ENCODE measurements around the gene TPP2. TPM values are rescaled to one million over a fixed set of nuclear protein-coding genes. Genes with fewer than 3 reads are reported as not detected.

The TPP2 gene
- polyA plus RNA-seq, 6 donors from 2014 or later = 11.8 to 29.0 (median 27.1) TPM

DNA sequence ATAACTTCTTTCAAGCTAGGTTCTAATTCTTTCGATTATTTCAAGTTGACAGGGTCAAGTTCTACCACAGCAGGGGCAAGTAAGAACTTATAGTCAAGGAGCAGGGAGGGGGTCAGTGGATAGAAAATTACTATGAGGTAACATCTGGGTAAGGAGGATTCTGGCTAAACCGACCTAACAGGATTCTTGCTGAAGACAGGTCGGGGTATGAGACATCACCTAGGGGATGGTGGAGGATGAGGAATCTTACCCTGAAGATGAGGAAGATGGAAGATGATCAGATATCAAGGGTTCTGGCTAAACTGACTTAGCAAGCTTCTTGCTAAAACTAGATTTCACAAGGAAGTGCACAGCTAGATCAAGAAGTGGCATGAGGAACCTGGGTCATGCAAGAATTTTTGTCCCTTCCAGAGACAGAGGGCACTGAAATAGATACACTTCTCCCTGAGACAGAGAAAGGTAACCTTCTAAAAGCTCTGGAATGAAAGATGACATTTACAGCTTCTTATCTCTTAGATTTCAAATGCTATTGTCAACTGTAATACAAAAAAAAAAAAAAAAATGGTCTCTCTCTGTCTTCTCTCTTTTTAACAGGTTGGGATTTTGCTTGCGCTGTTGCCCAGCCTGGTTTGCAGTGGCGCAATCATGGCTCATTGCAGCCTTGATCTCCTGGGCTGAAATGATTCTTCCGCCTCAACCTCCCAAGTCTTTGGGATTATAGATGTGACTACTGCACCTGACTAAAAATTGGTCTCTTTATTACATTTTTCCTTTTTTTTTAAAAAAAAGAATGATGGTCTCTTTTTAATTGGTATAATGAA, 107.7 kb downstream of the TPP2 start:
- Mint-ChIP-seq H3K27ac (no peak overlapping the region), H3K4me1 (no peaks in the 10 kb centered on the region), H3K4me3 (no peak overlapping the region), H3K27me3 (peaks cover 10 to 29% (median 22%) of the 10 kb centered on the region in 3 donors), H3K36me3 (no peaks in the 10 kb centered on the region), H3K9me3 (peaks cover 5 to 12% (median 6%) of the 10 kb centered on the region in 7 donors)
- ATAC-seq (ENCODE audit: low read depth in 2 of 2) (no peak), DNase-seq (no peak)

DNA sequence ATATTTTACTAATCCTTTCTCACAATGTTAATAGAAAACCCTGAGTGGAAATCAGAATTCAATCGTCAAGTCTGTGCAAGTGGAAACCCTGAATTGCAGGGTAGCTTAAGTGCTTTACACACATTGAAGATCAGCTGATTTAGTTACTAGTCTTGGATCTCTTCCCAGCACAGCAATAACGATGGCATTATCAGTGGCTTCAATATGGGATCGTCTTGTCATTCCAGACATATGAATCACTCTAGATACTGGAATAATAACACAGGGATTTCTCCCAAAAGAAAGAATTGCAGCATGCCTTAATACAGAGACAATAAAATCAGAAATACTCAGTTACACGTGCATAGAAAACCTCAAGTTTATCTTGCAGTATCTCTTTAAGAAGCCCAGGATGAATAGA, 110.7 kb downstream of the TPP2 start:
- no peak overlapping the region for H3K4me3 Mint-ChIP-seq
- no peaks in the 10 kb centered on the region for H3K36me3 Mint-ChIP-seq
- peaks cover 10 to 34% (median 21%) of the 10 kb centered on the region in 3 donors for H3K27me3 Mint-ChIP-seq
- H3K9me3 Mint-ChIP-seq = peaks cover 5 to 12% (median 7%) of the 10 kb centered on the region in 7 donors
- no peak overlapping the region for H3K27ac Mint-ChIP-seq
- ATAC-seq (ENCODE audit: low read depth in 2 of 2) (no peak), DNase-seq (no peak)
- no peaks in the 10 kb centered on the region for H3K4me1 Mint-ChIP-seq

DNA sequence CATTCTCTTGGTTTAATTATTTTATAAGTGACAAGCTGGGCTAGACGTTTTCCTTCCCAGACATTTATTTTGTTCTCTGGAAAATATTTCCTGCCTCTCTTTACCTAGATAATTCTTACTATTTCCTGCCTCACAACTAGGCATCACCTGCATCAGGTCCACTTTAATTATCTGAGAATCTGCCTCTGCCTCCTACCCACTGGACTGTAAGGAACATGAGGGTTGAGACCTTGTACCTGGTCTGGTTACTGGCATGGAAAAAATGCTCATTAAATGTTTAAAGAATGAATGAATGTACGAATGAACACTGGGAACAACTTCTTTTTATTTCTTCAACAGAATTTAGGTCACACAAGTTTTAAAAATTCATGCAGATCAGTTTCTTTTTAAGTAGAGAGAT, 111.4 kb downstream of the TPP2 start:
- DNase-seq = no peak
- Mint-ChIP-seq H3K4me3 (no peak overlapping the region), H3K9me3 (peaks cover 5 to 12% (median 7%) of the 10 kb centered on the region in 7 donors), H3K36me3 (no peaks in the 10 kb centered on the region), H3K27ac (no peak overlapping the region), H3K4me1 (no peaks in the 10 kb centered on the region), H3K27me3 (peaks cover 8 to 31% (median 21%) of the 10 kb centered on the region in 3 donors)
- no peak for ATAC-seq (ENCODE audit: low read depth in 2 of 2)

DNA sequence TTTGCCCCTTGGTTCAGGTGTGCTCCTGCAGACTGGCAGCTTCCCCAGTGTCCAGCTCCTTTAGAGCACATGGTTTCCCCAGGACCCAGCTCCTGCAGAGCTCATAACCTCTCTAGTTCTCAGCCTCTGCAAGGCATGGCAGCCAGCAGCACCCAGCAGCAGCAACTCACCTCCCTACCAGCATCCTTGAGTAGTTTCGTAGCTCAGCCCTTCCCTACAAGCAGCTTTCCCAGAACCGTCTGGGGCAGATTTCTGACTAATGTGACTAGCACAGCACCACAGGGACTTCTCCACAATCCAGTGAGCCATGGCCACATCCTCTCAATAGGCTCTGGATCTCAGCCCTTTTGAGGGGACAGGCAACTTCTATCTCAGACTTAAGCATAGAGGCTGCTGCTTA, 112.2 kb downstream of the TPP2 start:
- Mint-ChIP-seq H3K27me3 (peaks cover 6 to 33% (median 18%) of the 10 kb centered on the region in 3 donors), H3K4me1 (no peaks in the 10 kb centered on the region), H3K36me3 (no peaks in the 10 kb centered on the region), H3K9me3 (peaks cover 5 to 12% (median 7%) of the 10 kb centered on the region in 7 donors), H3K27ac (no peak overlapping the region), H3K4me3 (no peak overlapping the region)
- DNase-seq (no peak), ATAC-seq (ENCODE audit: low read depth in 2 of 2) (no peak)

DNA sequence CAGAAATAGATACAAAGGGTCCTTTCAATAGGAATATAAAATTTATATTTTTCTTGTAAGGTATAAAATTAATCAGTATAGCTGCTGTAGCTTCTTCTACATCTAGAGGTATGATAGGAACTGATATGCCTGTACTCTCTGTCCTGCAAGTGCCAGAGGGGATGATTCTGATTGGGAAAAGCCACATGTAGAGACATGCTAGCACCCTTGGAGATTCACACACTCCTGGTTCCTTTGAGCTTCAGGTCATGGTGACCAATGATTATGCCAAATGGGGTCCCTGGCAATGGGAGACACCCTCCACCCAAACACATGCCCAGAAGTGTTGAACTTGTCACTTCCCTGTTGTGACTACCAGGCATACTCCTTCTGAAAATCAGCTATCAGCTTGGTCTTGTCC, 112.8 kb downstream of the TPP2 start:
- no peak overlapping the region for H3K4me3 Mint-ChIP-seq
- ATAC-seq (ENCODE audit: low read depth in 2 of 2) = no peak

DNA sequence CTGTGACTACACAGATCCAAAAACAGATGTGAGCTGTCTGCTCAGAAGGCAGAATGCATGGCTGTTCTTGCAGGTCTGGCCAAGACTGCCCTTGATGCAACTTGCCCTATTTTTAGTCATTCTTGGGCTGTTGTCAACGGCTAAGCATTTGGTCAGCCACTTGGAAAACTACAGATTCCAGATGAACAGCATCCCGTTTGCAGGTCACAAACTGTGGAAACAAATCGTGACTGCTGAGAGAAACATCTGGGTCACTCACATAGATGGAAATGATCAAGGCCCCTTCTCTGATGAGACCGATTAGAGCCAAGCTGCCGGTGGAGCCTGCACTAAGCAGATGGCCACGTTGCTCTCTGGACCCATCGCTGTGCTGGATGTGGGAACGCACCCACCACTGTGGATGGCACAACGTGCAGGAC, 113.5 kb downstream of the TPP2 start:
- Mint-ChIP-seq H3K27me3 (peaks cover 4 to 30% (median 13%) of the 10 kb centered on the region in 3 donors), H3K27ac (no peak overlapping the region), H3K4me1 (no peaks in the 10 kb centered on the region), H3K36me3 (no peaks in the 10 kb centered on the region), H3K4me3 (no peak overlapping the region), H3K9me3 (peaks cover 5 to 12% (median 7%) of the 10 kb centered on the region in 7 donors)
- ATAC-seq (ENCODE audit: low read depth in 2 of 2) (no peak), DNase-seq (no peak)

More for the DNA sequence above, 112.8 kb downstream of the TPP2 start:
- DNase-seq = no peak
- Mint-ChIP-seq H3K36me3 (no peaks in the 10 kb centered on the region), H3K27me3 (peaks cover 6 to 33% (median 13%) of the 10 kb centered on the region in 3 donors), H3K27ac (no peak overlapping the region), H3K9me3 (peaks cover 5 to 12% (median 7%) of the 10 kb centered on the region in 7 donors), H3K4me1 (no peaks in the 10 kb centered on the region)

DNA sequence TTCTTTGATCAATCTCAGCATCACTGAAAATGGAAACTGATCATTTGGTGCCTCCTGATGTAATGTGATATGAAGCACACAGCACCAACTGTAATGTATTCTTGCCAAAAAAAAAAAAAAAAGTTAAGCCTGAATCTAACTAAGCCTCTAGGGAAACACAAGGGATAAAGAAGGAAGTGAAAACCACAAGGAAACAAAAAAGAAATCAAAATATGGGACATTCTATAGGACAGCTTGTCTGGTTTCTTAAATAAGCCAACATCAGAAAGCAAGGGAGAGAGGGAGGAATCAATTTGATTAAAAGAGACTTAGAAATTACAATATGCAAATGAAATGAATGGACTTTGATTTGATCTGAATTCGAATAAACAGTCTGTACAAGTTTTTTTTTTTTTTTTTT, 118.7 kb downstream of the TPP2 start:
- ATAC-seq (ENCODE audit: low read depth in 2 of 2) = no peak
- H3K4me3 Mint-ChIP-seq = no peak overlapping the region
- peaks cover 0 to 4% (median 0%) of the 10 kb centered on the region in 7 donors for H3K9me3 Mint-ChIP-seq
- no peaks in the 10 kb centered on the region for H3K36me3 Mint-ChIP-seq
- H3K27me3 Mint-ChIP-seq = peaks cover 0 to 16% (median 10%) of the 10 kb centered on the region in 3 donors
- H3K27ac Mint-ChIP-seq = no peak overlapping the region
- H3K4me1 Mint-ChIP-seq = no peaks in the 10 kb centered on the region
- DNase-seq = no peak

DNA sequence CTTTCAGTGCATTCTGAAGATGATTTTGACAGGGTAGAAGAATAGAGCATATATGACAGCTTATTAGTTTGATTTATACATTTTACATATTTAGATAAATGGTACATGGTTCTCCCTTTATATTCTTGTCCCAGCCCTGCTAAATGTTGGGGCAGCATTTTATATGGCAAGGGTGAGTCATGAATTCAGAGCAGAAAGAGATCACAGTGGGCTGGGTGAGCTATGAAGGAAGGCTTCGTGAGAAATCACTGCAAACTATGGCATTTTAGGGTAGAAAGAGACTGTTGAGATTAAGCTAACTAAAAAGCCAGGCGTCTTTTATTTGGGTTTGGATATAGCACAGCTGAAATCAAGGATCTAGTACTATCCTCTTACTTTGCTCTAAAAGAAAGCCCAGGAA, 122.0 kb downstream of the TPP2 start:
- no peak for ATAC-seq (ENCODE audit: low read depth in 2 of 2)
- Mint-ChIP-seq H3K36me3 (no peaks in the 10 kb centered on the region), H3K27me3 (peaks cover 2 to 17% (median 13%) of the 10 kb centered on the region in 3 donors), H3K4me1 (no peaks in the 10 kb centered on the region), H3K9me3 (peaks cover 0 to 4% (median 0%) of the 10 kb centered on the region in 7 donors), H3K27ac (no peak overlapping the region), H3K4me3 (no peak overlapping the region)
- DNase-seq = no peak

DNA sequence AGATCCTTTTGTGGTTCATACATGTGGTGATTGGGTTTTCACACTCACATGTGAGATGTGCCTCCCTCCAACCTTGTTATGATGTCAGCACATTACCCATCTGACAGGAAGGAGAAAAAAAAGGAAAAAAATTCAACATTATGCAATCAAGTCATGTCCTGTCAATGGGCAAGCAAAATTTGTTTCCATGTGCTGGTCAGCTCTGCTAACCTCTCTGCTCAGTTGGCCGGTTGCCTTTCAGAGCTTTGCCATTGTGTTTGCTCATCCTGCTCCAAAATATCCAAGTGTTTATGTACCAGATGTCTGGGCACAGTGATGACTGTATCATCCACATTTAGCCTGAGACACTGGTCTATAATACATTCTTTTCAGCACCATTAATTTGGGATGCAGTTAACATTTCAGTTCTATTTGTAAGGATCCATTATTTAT, 125.0 kb downstream of the TPP2 start:
- no peak for DNase-seq
- H3K4me3 Mint-ChIP-seq = no peak overlapping the region

DNA sequence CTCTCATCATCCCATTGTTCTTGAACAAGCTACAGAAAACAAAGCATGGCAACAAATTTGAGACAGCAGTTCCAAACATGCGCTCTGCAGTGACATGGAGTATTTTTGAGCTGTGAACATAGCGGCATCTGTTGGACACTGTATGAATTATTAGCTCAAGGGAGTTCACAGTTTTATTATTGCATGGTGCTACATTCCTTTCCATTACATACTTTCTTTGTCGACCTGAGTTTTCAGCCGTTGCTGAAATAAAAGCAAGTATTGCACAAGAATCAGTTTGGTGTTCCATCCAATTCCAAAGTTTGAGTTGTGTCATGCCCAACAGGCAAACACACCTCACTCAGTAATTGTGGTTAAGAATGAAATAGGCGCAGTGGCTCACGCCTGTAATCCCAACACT, 128.1 kb downstream of the TPP2 start:
- Mint-ChIP-seq H3K27me3 (peaks cover 11 to 15% (median 14%) of the 10 kb centered on the region in 3 donors), H3K9me3 (peaks cover 0 to 14% (median 4%) of the 10 kb centered on the region in 7 donors), H3K4me3 (no peak overlapping the region), H3K27ac (no peak overlapping the region), H3K4me1 (no peaks in the 10 kb centered on the region), H3K36me3 (peaks cover 0 to 7% of the 10 kb centered on the region in 2 donors)
- ATAC-seq (ENCODE audit: low read depth in 2 of 2) (no peak), DNase-seq (no peak)

More for the DNA sequence above, 125.0 kb downstream of the TPP2 start:
- H3K27me3 Mint-ChIP-seq = peaks cover 11 to 24% (median 12%) of the 10 kb centered on the region in 3 donors
- peaks cover 0 to 5% of the 10 kb centered on the region in 2 donors for H3K36me3 Mint-ChIP-seq
- H3K4me1 Mint-ChIP-seq = no peaks in the 10 kb centered on the region
- peaks cover 0 to 6% (median 4%) of the 10 kb centered on the region in 7 donors for H3K9me3 Mint-ChIP-seq
- H3K27ac Mint-ChIP-seq = no peak overlapping the region
- ATAC-seq (ENCODE audit: low read depth in 2 of 2) = no peak

DNA sequence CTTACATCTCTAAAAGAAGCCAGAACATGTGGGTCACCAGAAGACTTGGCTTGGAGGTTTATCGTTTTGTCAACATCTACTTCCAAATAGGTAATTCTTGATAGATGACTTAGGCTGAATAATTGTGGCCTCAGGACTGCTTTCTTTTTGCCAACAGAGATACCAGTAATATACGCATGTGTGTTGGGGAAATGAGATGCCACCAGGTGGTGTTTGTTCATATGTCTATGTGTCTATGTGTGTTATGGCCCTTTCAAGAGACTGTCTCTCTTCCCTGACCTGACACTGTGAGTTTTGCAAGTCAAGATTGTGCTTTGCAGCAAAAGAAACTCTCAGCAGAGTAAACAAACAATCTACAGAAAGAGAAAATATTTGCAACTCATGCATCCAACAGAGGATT, 129.6 kb downstream of the TPP2 start:
- Mint-ChIP-seq H3K27me3 (peaks cover 14 to 21% (median 15%) of the 10 kb centered on the region in 3 donors), H3K4me3 (no peak overlapping the region), H3K27ac (no peak overlapping the region), H3K9me3 (peaks cover 0 to 14% (median 4%) of the 10 kb centered on the region in 7 donors), H3K4me1 (no peaks in the 10 kb centered on the region), H3K36me3 (peaks cover 0 to 7% of the 10 kb centered on the region in 2 donors)
- no peak for DNase-seq
- ATAC-seq (ENCODE audit: low read depth in 2 of 2) = no peak
